HepG2 (cell line): ENCODE measurements around the gene DPEP2NB. TPM values are rescaled to one million over a fixed set of nuclear protein-coding genes. Genes with fewer than 3 reads are reported as not detected.

Experiments
- BORCS8-MEF2B ChIP-seq: sonication (generic); formaldehyde crosslinking; IDR thresholded peaks from 2 replicates; pipeline ENCODE4 v1.8.0; 2022; ENCODE audit warnings: mild to moderate bottlenecking, missing genetic modification reagents
- CHD4 ChIP-seq: fragments of 200-600 bp; sonication (generic); IDR thresholded peaks from 2 replicates; pipeline ENCODE4 v1.7.0; 2017; ENCODE audit warnings: mild to moderate bottlenecking, low read length, borderline replicate concordance
- CTCF ChIP-seq: sonication (generic); formaldehyde crosslinking; IDR thresholded peaks from 2 replicates; pipeline ENCODE4 v1.5.0; 2020; ENCODE audit warnings: mild to moderate bottlenecking, missing genetic modification reagents, moderate library complexity
- HINFP ChIP-seq: sonication (generic); formaldehyde crosslinking; IDR thresholded peaks from 2 replicates; pipeline ENCODE4 v1.4.0; 2020; ENCODE audit warnings: low read depth, mild to moderate bottlenecking, missing genetic modification reagents
- MYC ChIP-seq: sonication (generic); formaldehyde crosslinking; IDR thresholded peaks from 2 replicates; pipeline ENCODE4 v1.9.0; 2021; ENCODE audit warnings: missing genetic modification reagents, borderline replicate concordance
- SIX1 ChIP-seq: sonication (generic); formaldehyde crosslinking; IDR thresholded peaks from 2 replicates; pipeline ENCODE4 v1.4.0; 2020; ENCODE audit warnings: missing genetic modification reagents, borderline replicate concordance
- SMC3 ChIP-seq: IDR thresholded peaks from 2 replicates; pipeline ENCODE4 v1.6.1; 2011; ENCODE audit warnings: low read length, improper control_type of control experiment
- THAP11 ChIP-seq: IDR thresholded peaks from 2 replicates; pipeline ENCODE4 v1.6.1; 2016; ENCODE audit warnings: missing biosample characterization, missing genetic modification reagents
- U2AF2 ChIP-seq: fragments of 200-400 bp; formaldehyde crosslinking; IDR thresholded peaks from 2 replicates; pipeline ENCODE4 v1.6.1; 2017; ENCODE audit warnings: low read depth, mild to moderate bottlenecking, low read length
- ZBED4 ChIP-seq: sonication (generic); formaldehyde crosslinking; IDR thresholded peaks from 2 replicates; pipeline ENCODE4 v1.4.0; 2020; ENCODE audit warnings: missing genetic modification reagents, borderline replicate concordance
- ZNF350 ChIP-seq: sonication (generic); formaldehyde crosslinking; IDR thresholded peaks from 2 replicates; pipeline ENCODE4 v1.4.0; 2020; ENCODE audit warnings: mild to moderate bottlenecking, low read depth, missing genetic modification reagents, borderline replicate concordance
- ZNF652 ChIP-seq: IDR thresholded peaks from 2 replicates; pipeline ENCODE4 v1.6.1; 2016; ENCODE audit warnings: low read depth, borderline replicate concordance
- ZNF747 ChIP-seq: sonication (generic); formaldehyde crosslinking; IDR thresholded peaks from 2 replicates; pipeline ENCODE4 v1.8.1; 2023; ENCODE audit warnings: missing genetic modification reagents, mild to moderate bottlenecking, borderline replicate concordance
- polyA plus RNA-seq, 8 experiments: library from polyadenylated mRNA; depleted of rRNA in 3 of 8; stranded (reverse) in 7 of 8; unstranded in 1 of 8; fragments of >200 nt; fragmentation: Illumina TruSeq in 4 of 8; extraction: Trizol in 4 of 8; gene quantifications; 2 replicates each; pipeline versions ENCODE4 v1.2.1 to v1.2.3, GENCODE V29; 2011 to 2016; ENCODE audit warnings: low read depth in 4 of 8, missing spikeins in 1 of 8, mixed read lengths in 1 of 8; ENCODE audit not compliant: insufficient read depth in 1 of 8
- total RNA-seq, 5 experiments: library from RNA; depleted of rRNA; stranded (reverse); fragments of >200 nt; fragmentation: Illumina TruSeq; extraction: Trizol; gene quantifications; 2 replicates each; pipeline ENCODE4 v1.2.3, GENCODE V29; 2016; ENCODE audit warnings: low read depth in 1 of 5
- TF ChIP-seq, protein P1 (sequence below): sonication (generic); formaldehyde crosslinking; conservative IDR thresholded peaks from 2 replicates; pipeline ENCODE4 v1.4.0; 2020; ENCODE audit warnings: mild to moderate bottlenecking, missing genetic modification reagents, moderate library complexity

DPEP2NB gene
- total and polyA plus RNA-seq, 2 of the 13 experiments (the other 11 are each of a cell fraction or from before 2014, with no cell fraction given), result not detected

DNA sequence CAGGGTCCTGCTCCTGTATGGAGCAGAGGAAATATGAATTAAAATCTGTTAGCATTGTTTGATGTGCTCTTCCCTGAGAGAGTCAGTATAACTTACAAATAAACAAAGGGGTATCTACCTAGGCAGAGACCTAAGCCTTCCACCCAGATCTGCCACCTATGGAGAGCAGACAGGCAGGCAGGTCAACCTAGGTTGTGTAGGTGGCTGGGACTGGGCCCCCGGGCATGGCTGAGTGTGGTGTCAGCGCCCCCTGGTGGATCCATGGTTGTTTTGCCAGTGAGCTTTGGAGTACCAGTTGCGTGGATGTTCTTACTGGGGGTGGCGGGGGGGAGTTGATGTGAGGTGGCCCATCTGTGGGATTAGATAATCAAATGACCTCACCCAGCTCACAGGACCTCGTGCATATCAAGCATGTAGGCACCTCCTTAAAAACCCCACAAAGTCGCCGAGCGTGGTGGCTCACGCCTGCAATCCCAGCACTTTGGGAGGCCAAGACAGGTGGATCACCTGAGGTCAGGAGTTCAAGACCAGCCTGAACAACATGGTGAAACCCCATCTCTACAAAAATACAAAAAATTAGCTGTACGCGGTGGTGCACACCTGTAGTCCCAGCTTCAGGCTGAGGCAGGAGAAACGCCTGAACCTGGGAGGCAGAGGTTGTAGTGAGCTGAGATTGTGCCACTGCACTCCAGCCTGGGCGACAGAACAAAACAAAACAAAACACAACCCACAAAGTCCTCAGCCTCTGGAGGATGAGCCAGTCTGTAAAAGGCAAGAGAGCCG is 25.0 kb upstream of the DPEP2NB start (continued):
- TF ChIP-seq ZNF652 (CRISPR knock-in tag), result no peak
- TF ChIP-seq ZBED4 (CRISPR knock-in tag), result 0 out of 2 replicates have a peak, but pooled peaks have one; percentile 46
- TF ChIP-seq MYC, result peak; percentile 32; the same call in 1 of the 2 replicates
- TF ChIP-seq BORCS8-MEF2B (CRISPR knock-in tag), result peak; percentile 70; the same call in 1 of the 2 replicates
- TF ChIP-seq, protein P1, sequence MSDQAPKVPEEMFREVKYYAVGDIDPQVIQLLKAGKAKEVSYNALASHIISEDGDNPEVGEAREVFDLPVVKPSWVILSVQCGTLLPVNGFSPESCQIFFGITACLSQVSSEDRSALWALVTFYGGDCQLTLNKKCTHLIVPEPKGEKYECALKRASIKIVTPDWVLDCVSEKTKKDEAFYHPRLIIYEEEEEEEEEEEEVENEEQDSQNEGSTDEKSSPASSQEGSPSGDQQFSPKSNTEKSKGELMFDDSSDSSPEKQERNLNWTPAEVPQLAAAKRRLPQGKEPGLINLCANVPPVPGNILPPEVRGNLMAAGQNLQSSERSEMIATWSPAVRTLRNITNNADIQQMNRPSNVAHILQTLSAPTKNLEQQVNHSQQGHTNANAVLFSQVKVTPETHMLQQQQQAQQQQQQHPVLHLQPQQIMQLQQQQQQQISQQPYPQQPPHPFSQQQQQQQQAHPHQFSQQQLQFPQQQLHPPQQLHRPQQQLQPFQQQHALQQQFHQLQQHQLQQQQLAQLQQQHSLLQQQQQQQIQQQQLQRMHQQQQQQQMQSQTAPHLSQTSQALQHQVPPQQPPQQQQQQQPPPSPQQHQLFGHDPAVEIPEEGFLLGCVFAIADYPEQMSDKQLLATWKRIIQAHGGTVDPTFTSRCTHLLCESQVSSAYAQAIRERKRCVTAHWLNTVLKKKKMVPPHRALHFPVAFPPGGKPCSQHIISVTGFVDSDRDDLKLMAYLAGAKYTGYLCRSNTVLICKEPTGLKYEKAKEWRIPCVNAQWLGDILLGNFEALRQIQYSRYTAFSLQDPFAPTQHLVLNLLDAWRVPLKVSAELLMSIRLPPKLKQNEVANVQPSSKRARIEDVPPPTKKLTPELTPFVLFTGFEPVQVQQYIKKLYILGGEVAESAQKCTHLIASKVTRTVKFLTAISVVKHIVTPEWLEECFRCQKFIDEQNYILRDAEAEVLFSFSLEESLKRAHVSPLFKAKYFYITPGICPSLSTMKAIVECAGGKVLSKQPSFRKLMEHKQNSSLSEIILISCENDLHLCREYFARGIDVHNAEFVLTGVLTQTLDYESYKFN (CRISPR knock-in tag), result 0 out of 2 replicates have a peak, but pooled peaks have one; percentile 36
- no peak for TF ChIP-seq U2AF2
- TF ChIP-seq CHD4, result no peak
- TF ChIP-seq CTCF (CRISPR knock-in tag), result peak; percentile 95
- peak; percentile 91 for TF ChIP-seq SMC3
- no peak for TF ChIP-seq SIX1 (CRISPR knock-in tag)
- peak; percentile 59; the same call in 1 of the 2 replicates for TF ChIP-seq ZNF747 (CRISPR knock-in tag)
- 0 out of 2 replicates have a peak, but pooled peaks have one; percentile 42 for TF ChIP-seq HINFP (CRISPR knock-in tag)
- peak; percentile 40; the same call in 1 of the 2 replicates for TF ChIP-seq ZNF350 (CRISPR knock-in tag)
- TF ChIP-seq THAP11 (CRISPR knock-in tag), result peak; percentile 48; the same call in 1 of the 2 replicates
